ENCODE data around the gene PICK1.

- TF ChIP-seq CTCF (conservative IDR thresholded peaks at IDR 0.05; ENCODE audit: low read depth, low read length): no peak
- TF ChIP-seq EZH2 (IDR thresholded peaks at IDR 0.05; ENCODE audit: borderline replicate concordance, low read depth, low read length, poor library complexity, severe bottlenecking): no peak
Measured at GRCh38 chr22:38046070-38046748, 11.0 kb upstream of the PICK1 start.

Data from A673 (cell line).